Activated T-cell treated with anti-CD3 and anti-CD28 coated beads, Interleukin-2, amount 50 U/mL, for 24 hours (primary cell): ENCODE data around the gene SLC4A9.

Source experiments
- DNase-seq: peaks from one replicate; pipeline ENCODE4 v3.0.0-alpha.2; 2020
- H3K27ac Mint-ChIP-seq: 2 replicates; pipeline ENCODE4 v1.8.0; 2020; ENCODE audit warnings: mild to moderate bottlenecking, mixed read lengths
- H3K27me3 Mint-ChIP-seq: 2 replicates; pipeline ENCODE4 v1.8.0; 2020; ENCODE audit warnings: mixed read lengths
- H3K36me3 Mint-ChIP-seq: 2 replicates; pipeline ENCODE4 v1.8.0; 2020; ENCODE audit warnings: low read depth, mixed read lengths
- H3K4me1 Mint-ChIP-seq: 2 replicates; pipeline ENCODE4 v1.8.0; 2020; ENCODE audit warnings: low read depth, mixed read lengths
- H3K4me3 Mint-ChIP-seq: 2 replicates; pipeline ENCODE4 v1.8.0; 2020; ENCODE audit warnings: mild to moderate bottlenecking, moderate library complexity, mixed read lengths
- H3K9me3 Mint-ChIP-seq: 2 replicates; pipeline ENCODE4 v1.8.0; 2020; ENCODE audit warnings: mixed read lengths

SLC4A9 gene

DNA sequence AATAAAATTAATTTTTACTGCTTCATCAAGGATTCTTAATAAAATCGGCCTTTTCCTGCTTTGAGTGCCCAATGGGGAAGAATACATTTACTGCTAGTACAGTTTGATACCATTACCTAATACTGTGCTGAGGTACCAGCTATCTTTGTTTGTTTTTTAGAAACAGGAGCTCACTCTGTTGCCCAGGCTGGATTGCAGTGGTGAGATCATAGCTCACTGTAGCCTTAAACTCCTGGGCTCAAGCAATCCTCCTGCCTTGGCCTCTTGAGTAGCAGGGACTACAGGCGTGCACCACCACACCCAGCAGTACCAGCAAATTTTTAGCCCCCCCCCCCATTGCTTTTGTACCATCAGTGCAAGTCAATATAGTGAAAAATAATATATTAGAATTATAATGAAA, 28.1 kb downstream of the SLC4A9 start:
- Mint-ChIP-seq H3K9me3 (no peaks in the 10 kb centered on the region), H3K27ac (no peak overlapping the region), H3K4me1 (peaks cover 3% of the 10 kb centered on the region), H3K27me3 (no peaks in the 10 kb centered on the region), H3K36me3 (peaks cover 2% of the 10 kb centered on the region), H3K4me3 (no peak overlapping the region)
- DNase-seq: no peak

DNA sequence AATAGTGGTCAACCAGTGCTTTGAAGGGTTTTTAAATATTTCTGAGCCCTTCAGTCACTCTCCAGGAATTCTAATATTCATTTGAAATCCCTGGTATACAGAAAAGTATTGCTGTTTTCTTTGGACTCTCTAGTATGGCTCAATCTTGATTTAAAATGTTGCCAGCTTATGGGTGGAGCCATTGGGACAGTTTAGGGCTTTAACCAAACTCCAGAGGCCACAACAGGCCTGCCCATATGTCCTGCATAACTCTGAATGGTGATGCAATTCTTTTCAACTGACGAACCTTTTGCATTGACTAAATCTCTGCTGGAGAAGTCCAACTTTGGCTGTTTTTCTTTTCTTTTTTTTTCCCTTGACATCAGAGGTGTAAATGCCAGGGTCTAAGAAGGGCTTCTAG, 31.3 kb downstream of the SLC4A9 start:
- Mint-ChIP-seq H3K4me3 (no peak overlapping the region), H3K4me1 (no peaks in the 10 kb centered on the region), H3K27ac (no peak overlapping the region), H3K27me3 (no peaks in the 10 kb centered on the region), H3K36me3 (peaks cover 2% of the 10 kb centered on the region), H3K9me3 (no peaks in the 10 kb centered on the region)
- DNase-seq: no peak

DNA sequence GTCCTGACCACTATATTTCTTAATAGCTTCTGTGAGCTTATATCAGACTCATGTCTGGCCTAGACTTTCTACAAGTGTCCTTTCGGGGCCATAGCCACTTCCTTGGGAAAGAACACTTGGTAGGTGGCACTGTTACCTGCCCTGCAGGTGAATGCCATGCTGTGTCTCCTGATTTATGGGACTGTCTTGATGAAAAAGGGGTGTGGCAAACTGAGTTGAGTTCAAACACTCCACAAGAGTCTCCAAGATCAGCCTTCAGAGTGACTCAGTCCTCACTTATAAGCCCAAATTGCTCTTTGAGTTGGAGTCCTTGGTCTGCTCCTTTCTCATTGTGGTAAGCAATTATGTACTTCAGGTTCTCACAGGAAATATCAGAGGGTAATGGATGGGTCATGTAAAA, 31.7 kb downstream of the SLC4A9 start:
- Mint-ChIP-seq H3K27ac (no peak overlapping the region), H3K27me3 (no peaks in the 10 kb centered on the region), H3K36me3 (peaks cover 2% of the 10 kb centered on the region), H3K9me3 (no peaks in the 10 kb centered on the region), H3K4me1 (no peaks in the 10 kb centered on the region), H3K4me3 (no peak overlapping the region)
- DNase-seq: no peak

DNA sequence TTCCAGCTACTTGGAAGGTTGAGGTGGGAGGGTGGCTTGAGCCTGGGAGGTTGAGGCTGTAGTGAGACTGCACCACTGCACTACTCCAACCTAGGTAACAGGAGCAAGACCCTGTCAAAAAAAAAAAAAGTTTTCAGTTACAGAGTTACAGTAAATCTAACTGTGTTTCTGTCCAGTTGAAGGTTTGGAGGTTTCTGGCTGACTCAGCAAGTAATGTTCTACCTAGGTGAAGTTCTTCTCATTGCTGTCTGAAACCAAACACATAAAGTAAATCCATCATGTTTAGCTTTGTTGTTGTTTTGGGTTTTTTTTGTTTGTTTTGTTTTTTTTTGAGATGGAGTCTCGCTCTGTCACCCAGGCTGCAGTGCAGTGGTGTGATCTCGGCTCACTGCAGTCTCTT, 33.7 kb downstream of the SLC4A9 start:
- peaks cover 2% of the 10 kb centered on the region for H3K36me3 Mint-ChIP-seq
- H3K9me3 Mint-ChIP-seq: no peaks in the 10 kb centered on the region
- no peak overlapping the region for H3K4me3 Mint-ChIP-seq
- no peaks in the 10 kb centered on the region for H3K27me3 Mint-ChIP-seq
- peaks cover 1% of the 10 kb centered on the region for H3K4me1 Mint-ChIP-seq
- H3K27ac Mint-ChIP-seq: no peak overlapping the region
- DNase-seq: no peak

DNA sequence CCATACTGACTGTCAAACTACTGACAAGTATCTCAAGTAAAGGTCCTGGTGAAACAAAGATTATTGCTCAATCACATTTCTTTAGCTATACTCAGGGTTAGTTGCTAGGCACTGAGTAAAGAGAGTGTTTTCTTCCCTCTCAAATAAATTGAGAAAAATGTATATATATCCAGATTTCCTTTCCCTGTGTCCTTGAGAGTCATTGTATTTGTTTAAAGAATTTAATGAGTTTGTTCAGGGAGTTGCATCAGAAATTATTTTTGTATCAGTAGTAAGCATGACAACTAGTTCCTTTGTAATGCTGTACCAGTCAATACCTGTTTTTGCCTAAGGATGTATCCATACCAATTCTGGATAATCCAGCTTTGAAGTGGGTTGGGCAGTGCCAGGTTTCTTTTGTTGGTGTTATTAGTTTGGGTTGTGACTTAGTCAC, 38.4 kb downstream of the SLC4A9 start:
- H3K27me3 Mint-ChIP-seq: no peaks in the 10 kb centered on the region
- H3K36me3 Mint-ChIP-seq: peaks cover 12% of the 10 kb centered on the region
- DNase-seq: no peak
- no peak overlapping the region for H3K27ac Mint-ChIP-seq
- peaks cover 16% of the 10 kb centered on the region for H3K4me1 Mint-ChIP-seq
- no peak overlapping the region for H3K4me3 Mint-ChIP-seq
- H3K9me3 Mint-ChIP-seq: no peaks in the 10 kb centered on the region

DNA sequence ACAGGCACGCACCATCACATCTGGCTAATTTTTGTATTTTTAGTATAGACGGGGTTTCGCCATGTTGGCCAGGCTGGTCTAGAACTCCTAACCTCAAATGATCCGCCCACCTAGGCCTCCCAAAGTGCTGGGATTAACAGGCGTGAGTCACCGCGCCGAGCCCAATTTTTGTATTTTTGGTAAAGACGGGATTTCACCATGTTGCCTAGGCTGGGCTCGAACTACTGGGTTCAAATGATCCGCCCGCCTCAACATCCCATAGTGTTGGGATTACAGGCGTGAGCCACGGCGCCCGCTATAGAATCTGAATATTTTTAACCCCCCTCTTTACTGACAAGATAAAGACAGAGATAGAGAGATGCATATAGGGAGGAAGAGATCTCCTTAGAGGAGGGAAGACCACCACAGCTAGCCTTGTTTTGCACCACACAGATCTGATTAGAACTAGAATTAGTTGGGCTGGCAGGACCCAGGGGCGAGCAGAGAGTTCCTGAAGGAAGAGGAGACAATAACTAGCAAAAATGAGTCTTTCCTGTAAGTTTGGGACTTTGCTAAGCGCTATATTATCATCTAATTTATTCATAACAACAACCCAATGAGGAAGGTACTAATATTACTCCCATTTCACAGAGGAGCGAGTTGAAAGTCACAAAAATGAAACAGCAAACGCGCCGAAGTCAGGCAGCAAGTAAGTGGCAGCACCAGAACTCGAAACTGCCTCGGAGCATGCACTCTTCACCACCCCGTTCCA, 40.2 kb downstream of the SLC4A9 start:
- H3K4me3 Mint-ChIP-seq: no peak overlapping the region
- H3K9me3 Mint-ChIP-seq: no peaks in the 10 kb centered on the region
- no peak for DNase-seq
- peaks cover 29% of the 10 kb centered on the region for H3K4me1 Mint-ChIP-seq
- no peak overlapping the region for H3K27ac Mint-ChIP-seq
- no peaks in the 10 kb centered on the region for H3K27me3 Mint-ChIP-seq
- peaks cover 24% of the 10 kb centered on the region for H3K36me3 Mint-ChIP-seq

DNA sequence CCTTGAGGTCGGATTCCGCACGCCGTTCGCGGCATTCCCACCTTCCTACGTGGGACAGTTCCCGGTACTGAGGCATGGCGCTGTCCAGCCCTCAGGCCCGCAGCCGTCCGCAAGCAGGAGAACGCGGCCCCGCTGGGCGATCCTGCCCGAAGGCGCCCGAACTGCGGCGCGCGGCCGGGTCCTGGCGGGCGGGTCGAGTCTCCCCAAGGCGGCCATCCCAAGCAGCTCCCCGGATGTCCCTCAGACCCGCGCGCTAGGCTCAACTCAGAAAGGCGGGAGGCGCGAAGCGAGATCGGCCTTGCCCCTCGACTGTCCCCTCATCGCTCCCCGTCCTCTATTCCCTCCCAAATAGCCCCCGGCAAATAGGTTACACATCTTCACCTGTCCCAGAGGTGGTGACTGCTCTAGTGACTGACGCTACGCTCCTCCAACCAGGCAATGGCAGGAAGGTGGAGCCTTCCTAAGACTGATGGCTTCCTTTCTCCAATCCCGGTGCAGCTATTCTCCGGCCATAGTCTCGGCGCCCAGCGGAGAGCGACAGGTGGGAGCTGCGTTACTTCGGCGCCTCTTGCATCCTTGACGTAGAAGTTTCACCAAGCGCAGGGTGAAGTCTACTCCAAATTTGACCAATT, 40.9 kb downstream of the SLC4A9 start:
- no peaks in the 10 kb centered on the region for H3K27me3 Mint-ChIP-seq
- peak; percentile 90 for DNase-seq
- H3K36me3 Mint-ChIP-seq: peaks cover 27% of the 10 kb centered on the region
- H3K27ac Mint-ChIP-seq: no peak overlapping the region
- no peak overlapping the region for H3K4me3 Mint-ChIP-seq
- peaks cover 31% of the 10 kb centered on the region for H3K4me1 Mint-ChIP-seq
- H3K9me3 Mint-ChIP-seq: no peaks in the 10 kb centered on the region

DNA sequence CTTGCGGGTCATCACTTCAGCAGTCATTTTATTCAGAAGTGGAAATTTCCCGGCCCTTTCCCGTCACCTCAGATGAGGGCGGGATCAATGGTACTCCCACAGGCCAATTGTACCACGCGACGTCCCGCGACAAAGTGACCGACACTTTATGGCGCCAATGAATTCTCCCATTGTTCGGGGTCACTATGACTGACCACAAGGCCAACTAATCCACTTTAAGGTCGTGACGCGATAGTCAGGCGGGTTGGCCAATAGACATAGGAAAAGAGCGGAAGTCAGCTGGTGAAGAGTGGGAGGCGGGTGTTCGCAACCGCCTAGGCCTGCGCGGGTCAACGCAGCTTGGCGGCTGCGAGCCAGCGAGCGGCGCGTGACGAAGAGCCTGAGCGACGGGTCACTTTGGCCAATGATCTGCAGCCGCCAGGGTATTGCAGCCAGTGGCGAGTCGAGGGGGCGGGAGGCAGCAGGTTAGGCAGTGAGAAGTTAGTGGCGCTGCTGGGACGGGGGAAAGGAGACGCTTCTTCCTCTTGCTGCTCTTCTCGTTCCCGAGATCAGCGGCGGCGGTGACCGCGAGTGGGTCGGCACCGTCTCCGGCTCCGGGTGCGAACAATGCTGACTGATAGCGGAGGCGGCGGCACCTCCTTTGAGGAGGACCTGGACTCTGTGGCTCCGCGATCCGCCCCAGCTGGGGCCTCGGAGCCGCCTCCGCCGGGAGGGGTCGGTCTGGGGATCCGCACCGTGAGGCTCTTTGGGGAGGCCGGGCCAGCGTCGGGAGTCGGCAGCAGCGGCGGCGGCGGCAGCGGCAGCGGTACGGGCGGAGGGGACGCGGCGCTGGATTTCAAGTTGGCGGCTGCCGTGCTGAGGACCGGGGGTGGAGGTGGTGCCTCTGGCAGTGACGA, 41.6 kb downstream of the SLC4A9 start, which contains the start of gene ANKHD1:
ANKHD1 (plus strand) TSS at position 472 of the 896 bp plus-strand sequence; CDS start at position 607, 135 bp downstream.
- H3K4me1 Mint-ChIP-seq: peaks cover 38% of the 10 kb centered on the region
- no peak within 1 kb of the TSS for H3K27ac Mint-ChIP-seq
- peak; percentile 94 for DNase-seq
- no peaks in the 10 kb centered on the region for H3K27me3 Mint-ChIP-seq
- H3K9me3 Mint-ChIP-seq: no peaks in the 10 kb centered on the region
- no peak within 1 kb of the TSS for H3K4me3 Mint-ChIP-seq
- peaks cover 34% of the 10 kb centered on the region for H3K36me3 Mint-ChIP-seq

DNA sequence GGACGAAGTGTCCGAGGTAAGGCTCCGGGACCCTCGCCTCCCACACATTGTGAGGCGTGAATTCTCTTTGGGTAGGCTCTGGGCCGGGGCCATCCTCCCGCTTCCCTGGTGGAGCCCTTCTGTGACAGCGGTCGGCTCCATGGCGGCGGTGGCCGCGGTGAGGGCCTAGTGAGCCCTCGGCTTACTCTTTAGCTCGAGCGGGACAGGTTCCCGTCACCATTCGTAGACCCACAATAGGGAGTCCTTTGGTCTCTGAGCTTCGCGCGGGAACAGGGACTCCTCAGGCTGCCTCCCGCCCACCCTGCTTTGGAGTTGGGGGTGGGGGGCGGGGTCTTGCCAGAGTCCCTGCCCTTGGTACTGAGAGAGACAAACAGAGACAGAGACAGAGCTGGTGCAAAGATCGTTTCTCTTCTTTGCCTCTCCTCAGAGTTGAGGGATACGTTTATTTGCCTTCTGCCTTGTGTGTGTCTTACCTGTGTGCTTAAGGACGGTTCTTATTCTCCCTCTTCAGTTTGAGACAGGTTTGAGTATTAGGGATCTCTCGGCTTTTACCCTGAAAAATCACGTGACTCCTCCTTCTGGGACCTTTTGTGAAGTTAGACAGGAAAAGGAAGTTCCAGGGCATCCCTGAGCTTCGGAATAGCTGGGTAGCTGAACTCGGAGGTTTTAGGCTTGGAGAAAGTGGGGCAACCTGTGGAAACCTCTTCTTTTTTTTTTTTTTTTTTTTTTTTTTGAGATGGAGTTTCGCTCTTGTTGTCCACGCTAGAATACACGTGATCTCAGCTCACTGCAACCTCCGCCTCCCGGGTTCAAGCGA, 42.5 kb downstream of the SLC4A9 start:
- peaks cover 44% of the 10 kb centered on the region for H3K4me1 Mint-ChIP-seq
- peaks cover 40% of the 10 kb centered on the region for H3K36me3 Mint-ChIP-seq
- no peaks in the 10 kb centered on the region for H3K9me3 Mint-ChIP-seq
- H3K27ac Mint-ChIP-seq: no peak overlapping the region
- peak; percentile 71 for DNase-seq
- H3K27me3 Mint-ChIP-seq: no peaks in the 10 kb centered on the region
- H3K4me3 Mint-ChIP-seq: no peak overlapping the region

DNA sequence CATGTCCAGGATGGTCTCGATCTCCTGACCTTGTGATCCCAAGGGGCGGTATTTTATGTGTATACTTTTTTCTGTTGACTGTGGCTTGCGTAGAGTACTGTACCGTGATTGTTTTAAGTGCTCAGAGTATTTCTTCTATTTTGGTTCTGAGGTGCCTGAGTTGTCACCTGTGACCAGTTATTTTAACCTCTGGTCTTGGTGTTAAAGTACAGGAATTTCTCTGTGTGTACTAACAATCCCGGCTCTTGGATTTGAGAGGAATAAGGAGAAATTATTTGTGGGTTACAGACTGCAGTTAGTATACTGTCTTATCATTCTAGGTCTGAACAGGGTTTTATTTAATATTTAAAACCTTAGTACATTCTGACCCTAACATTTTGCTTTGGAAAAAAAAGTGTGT, 43.6 kb downstream of the SLC4A9 start:
- peaks cover 47% of the 10 kb centered on the region for H3K4me1 Mint-ChIP-seq
- no peak overlapping the region for H3K27ac Mint-ChIP-seq
- peaks cover 44% of the 10 kb centered on the region for H3K36me3 Mint-ChIP-seq
- no peak overlapping the region for H3K4me3 Mint-ChIP-seq
- no peaks in the 10 kb centered on the region for H3K9me3 Mint-ChIP-seq
- no peaks in the 10 kb centered on the region for H3K27me3 Mint-ChIP-seq
- DNase-seq: no peak

DNA sequence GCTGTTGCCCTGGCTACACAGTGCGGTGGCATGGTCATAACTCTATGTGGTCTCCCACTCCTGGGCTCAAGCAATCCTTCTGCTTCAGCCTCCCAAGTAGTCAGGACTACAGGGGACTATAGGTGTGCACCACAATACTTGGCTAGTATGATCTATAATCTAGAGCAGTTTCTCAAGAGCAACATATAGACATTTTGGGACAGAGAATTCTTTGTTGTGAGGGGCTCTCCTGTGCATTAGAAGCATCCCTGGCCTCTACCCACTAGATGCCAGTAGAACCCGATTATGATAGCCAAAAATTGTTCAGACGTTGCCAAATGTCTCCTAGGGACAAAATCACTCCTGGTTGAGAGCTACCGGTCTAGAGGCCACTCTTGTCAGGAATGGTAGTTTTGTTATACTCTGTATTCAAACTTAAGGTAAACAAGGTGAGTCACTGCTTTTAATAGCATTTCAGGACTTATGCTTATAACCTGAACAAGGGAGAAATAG, 48.8 kb downstream of the SLC4A9 start:
- H3K27me3 Mint-ChIP-seq: no peaks in the 10 kb centered on the region
- no peak overlapping the region for H3K4me3 Mint-ChIP-seq
- H3K9me3 Mint-ChIP-seq: no peaks in the 10 kb centered on the region
- H3K36me3 Mint-ChIP-seq: peaks cover 55% of the 10 kb centered on the region
- H3K4me1 Mint-ChIP-seq: peaks cover 56% of the 10 kb centered on the region
- no peak overlapping the region for H3K27ac Mint-ChIP-seq
- DNase-seq: no peak

DNA sequence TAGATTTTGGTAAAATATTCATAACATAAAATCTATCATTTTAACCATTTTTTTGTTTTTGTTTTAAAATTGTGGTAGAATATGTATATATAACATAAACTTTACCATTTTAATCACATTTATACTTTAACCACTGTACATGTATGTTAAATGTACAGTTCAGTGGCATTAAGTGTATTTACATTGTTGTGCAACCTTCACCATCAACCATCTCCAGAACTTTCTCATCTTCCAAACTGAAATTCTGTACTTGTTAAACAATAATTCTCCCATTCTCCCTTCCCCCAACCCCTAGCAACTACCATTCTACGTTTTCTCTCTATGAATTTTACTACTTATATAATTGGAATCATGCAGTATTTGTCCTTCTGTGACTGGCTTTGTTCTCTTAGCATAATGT, 53.2 kb downstream of the SLC4A9 start:
- no peaks in the 10 kb centered on the region for H3K9me3 Mint-ChIP-seq
- peaks cover 46% of the 10 kb centered on the region for H3K4me1 Mint-ChIP-seq
- H3K27me3 Mint-ChIP-seq: no peaks in the 10 kb centered on the region
- H3K4me3 Mint-ChIP-seq: no peak overlapping the region
- no peak for DNase-seq
- H3K27ac Mint-ChIP-seq: no peak overlapping the region
- peaks cover 48% of the 10 kb centered on the region for H3K36me3 Mint-ChIP-seq

DNA sequence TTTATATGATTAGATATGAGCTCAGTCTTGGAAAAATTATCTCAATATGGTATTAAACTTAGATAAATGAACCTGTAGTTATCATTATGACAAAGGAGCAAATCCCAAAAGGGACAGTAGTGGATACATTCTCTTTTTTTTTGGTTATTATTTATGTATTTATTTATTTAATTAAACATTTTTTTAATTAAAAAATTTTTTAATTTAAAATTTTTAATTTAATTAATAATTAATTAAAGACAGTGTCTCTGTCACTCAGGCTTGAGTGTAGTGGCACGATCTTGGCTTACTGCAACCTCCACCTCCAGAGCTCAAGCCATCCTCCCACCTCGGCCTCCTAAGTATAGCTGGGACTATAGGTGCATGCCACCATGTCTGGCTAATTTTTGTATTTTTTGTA, 57.2 kb downstream of the SLC4A9 start:
- Mint-ChIP-seq H3K27me3 (no peaks in the 10 kb centered on the region), H3K27ac (no peak overlapping the region), H3K9me3 (no peaks in the 10 kb centered on the region), H3K36me3 (peaks cover 61% of the 10 kb centered on the region), H3K4me1 (peaks cover 64% of the 10 kb centered on the region), H3K4me3 (no peak overlapping the region)
- DNase-seq: no peak
